ENCODE data around the gene DIP2A. TPM values are rescaled to one million over a fixed set of nuclear protein-coding genes. Genes with fewer than 3 reads are reported as not detected.

DIP2A gene
- polyA plus RNA-seq, 3 donors, result 4.6 to 55.4 (median 6.1) TPM

DNA sequence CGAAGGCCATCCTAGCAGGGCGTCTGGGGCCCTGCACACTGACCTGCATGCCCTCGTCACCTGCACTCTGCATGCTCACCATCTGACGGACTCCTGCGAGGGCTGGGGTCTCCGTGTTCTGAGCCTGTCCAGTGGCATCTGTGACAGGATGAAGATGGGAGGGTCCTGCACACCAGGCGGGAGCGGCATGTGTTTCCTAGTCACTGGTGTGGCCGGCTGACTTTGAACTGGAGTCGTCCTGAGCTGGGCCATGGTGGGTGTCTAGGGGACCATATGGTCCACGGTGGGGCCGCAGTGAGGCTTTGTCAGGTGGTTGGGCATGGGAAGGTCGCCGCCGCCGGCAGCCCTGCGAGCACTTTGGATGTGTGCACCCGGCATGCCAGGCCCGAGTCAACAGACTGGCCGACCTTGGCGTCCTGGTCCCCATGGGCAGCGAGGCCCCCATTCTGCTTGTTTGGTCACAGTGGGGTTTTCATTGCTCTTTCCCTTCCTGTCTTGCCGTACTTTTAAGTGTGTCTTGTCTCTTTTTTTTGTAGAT, 16.7 kb upstream of the DIP2A start:
- Histone ChIP-seq H3K4me1 (ENCODE audit: control insufficient read depth in 1 of 2, insufficient read depth in 2 of 2, low read length in 2 of 2) (peaks cover 2 to 5% of the 10 kb centered on the region in 2 donors), H4K20me1 (ENCODE audit: insufficient read depth, low read length) (no peaks in the 10 kb centered on the region), H3K4me3 (replicated peaks in 1 of 3; ENCODE audit: low read depth in 2 of 3, low read length in 3 of 3) (no peak overlapping the region), H3K9ac (ENCODE audit: insufficient read depth, low read length, poor library complexity, severe bottlenecking) (no peak overlapping the region), H3K4me2 (replicated peaks; ENCODE audit: extremely low read depth, low read length, poor library complexity, severe bottlenecking) (no peak overlapping the region), H3K79me2 (ENCODE audit: insufficient read depth, low read length) (no peaks in the 10 kb centered on the region), H3K27ac (ENCODE audit: low read depth in 1 of 2, low read length in 2 of 2) (no peak overlapping the region), H3K27me3 (ENCODE audit: control insufficient read depth in 2 of 2, insufficient read depth in 2 of 2, low read length in 2 of 2) (no peaks in the 10 kb centered on the region), H3K9me3 (replicated peaks in 1 of 2; ENCODE audit: control insufficient read depth in 1 of 2, insufficient read depth in 1 of 2, low read length in 2 of 2) (no peaks in the 10 kb centered on the region), H3K36me3 (replicated peaks in 1 of 2; ENCODE audit: control insufficient read depth in 1 of 2, insufficient read depth in 2 of 2, low read length in 2 of 2) (peaks cover 57 to 95% of the 10 kb centered on the region in 2 donors), H2AFZ (ENCODE audit: insufficient read depth, low read depth, low read length, poor library complexity, severe bottlenecking) (no peak overlapping the region)
- Mint-ChIP-seq H3K27me3 (ENCODE audit: low read depth in 3 of 3) (no peaks in the 10 kb centered on the region), H3K9me3 (no peaks in the 10 kb centered on the region), H3K4me1 (peaks cover 3% of the 10 kb centered on the region), H3K36me3 (peaks cover 61 to 92% of the 10 kb centered on the region in 2 donors), H3K4me3 (no peak overlapping the region), H3K27ac (no peak overlapping the region)
- 98% methylated on average over 16 of the region's 23 CpGs for WGBS (ENCODE audit: insufficient coverage)
- no peak for DNase-seq
- TF ChIP-seq, protein P1, sequence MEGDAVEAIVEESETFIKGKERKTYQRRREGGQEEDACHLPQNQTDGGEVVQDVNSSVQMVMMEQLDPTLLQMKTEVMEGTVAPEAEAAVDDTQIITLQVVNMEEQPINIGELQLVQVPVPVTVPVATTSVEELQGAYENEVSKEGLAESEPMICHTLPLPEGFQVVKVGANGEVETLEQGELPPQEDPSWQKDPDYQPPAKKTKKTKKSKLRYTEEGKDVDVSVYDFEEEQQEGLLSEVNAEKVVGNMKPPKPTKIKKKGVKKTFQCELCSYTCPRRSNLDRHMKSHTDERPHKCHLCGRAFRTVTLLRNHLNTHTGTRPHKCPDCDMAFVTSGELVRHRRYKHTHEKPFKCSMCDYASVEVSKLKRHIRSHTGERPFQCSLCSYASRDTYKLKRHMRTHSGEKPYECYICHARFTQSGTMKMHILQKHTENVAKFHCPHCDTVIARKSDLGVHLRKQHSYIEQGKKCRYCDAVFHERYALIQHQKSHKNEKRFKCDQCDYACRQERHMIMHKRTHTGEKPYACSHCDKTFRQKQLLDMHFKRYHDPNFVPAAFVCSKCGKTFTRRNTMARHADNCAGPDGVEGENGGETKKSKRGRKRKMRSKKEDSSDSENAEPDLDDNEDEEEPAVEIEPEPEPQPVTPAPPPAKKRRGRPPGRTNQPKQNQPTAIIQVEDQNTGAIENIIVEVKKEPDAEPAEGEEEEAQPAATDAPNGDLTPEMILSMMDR (IDR thresholded peaks at IDR 0.05), result no peak
- intact Hi-C loops (cut with micrococcal nuclease), result no loop called here

DNA sequence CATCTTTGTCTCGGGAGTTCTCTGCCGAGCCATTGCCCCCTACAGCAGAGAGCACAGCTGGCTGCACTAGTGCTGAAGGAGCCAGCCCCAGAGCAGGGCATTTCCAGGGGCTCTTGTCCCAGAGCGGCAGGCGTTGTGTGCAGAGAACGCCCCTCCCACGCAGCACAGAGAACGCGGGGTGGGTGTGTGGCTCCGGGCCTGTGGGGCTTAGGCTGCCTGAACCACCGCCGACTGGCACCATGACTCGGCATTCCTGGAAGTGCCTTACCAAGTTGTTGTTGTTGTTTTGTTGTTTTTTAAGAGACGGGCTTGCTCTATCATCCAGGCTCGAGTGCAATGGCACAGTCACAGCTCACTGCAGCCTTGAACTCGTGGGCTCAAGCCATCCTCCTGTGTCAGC, 15.8 kb upstream of the DIP2A start:
- 45% methylated on average over 14 of the region's 15 CpGs for WGBS (ENCODE audit: insufficient coverage)

More for the DNA sequence above, 15.8 kb upstream of the DIP2A start:
- Mint-ChIP-seq H3K4me1 (no peaks in the 10 kb centered on the region), H3K9me3 (peaks cover 0 to 2% (median 0%) of the 10 kb centered on the region in 7 donors), H3K4me3 (no peak overlapping the region), H3K27me3 (ENCODE audit: low read depth in 3 of 3) (no peaks in the 10 kb centered on the region), H3K27ac (peak overlapping the region in 3 of 7 donors; percentile 20 to 66 (median 58)), H3K36me3 (peaks cover 56 to 87% of the 10 kb centered on the region in 2 donors)
- H3K4me1 ChIP-seq (ENCODE audit: control insufficient read depth in 1 of 2, insufficient read depth in 2 of 2, low read length in 2 of 2), result no peaks in the 10 kb centered on the region
- H3K79me2 ChIP-seq (ENCODE audit: insufficient read depth, low read length), result no peaks in the 10 kb centered on the region
- H3K9ac ChIP-seq (ENCODE audit: insufficient read depth, low read length, poor library complexity, severe bottlenecking), result no peak overlapping the region
- H3K27ac ChIP-seq (ENCODE audit: low read depth in 1 of 2, low read length in 2 of 2), result peak overlapping the region in 1 of 2 donors; percentile 36
- no peak overlapping the region for H2AFZ ChIP-seq (ENCODE audit: insufficient read depth, low read depth, low read length, poor library complexity, severe bottlenecking)
- no peaks in the 10 kb centered on the region for H3K27me3 ChIP-seq (ENCODE audit: control insufficient read depth in 2 of 2, insufficient read depth in 2 of 2, low read length in 2 of 2)
- H3K4me2 ChIP-seq (replicated peaks; ENCODE audit: extremely low read depth, low read length, poor library complexity, severe bottlenecking), result no peak overlapping the region
- peaks cover 59 to 95% of the 10 kb centered on the region in 2 donors for H3K36me3 ChIP-seq (replicated peaks in 1 of 2; ENCODE audit: control insufficient read depth in 1 of 2, insufficient read depth in 2 of 2, low read length in 2 of 2)
- intact Hi-C loops (cut with micrococcal nuclease), result no loop called here
- H3K9me3 ChIP-seq (replicated peaks in 1 of 2; ENCODE audit: control insufficient read depth in 1 of 2, insufficient read depth in 1 of 2, low read length in 2 of 2), result peaks cover 3 to 4% of the 10 kb centered on the region in 2 donors
- no peaks in the 10 kb centered on the region for H4K20me1 ChIP-seq (ENCODE audit: insufficient read depth, low read length)
- TF ChIP-seq, protein P1 (IDR thresholded peaks at IDR 0.05), result no peak
- DNase-seq, result no peak
- H3K4me3 ChIP-seq (replicated peaks in 1 of 3; ENCODE audit: low read depth in 2 of 3, low read length in 3 of 3), result no peak overlapping the region
